Measurements from ENCODE around the gene CNPPD1.

Gene CNPPD1

DNA sequence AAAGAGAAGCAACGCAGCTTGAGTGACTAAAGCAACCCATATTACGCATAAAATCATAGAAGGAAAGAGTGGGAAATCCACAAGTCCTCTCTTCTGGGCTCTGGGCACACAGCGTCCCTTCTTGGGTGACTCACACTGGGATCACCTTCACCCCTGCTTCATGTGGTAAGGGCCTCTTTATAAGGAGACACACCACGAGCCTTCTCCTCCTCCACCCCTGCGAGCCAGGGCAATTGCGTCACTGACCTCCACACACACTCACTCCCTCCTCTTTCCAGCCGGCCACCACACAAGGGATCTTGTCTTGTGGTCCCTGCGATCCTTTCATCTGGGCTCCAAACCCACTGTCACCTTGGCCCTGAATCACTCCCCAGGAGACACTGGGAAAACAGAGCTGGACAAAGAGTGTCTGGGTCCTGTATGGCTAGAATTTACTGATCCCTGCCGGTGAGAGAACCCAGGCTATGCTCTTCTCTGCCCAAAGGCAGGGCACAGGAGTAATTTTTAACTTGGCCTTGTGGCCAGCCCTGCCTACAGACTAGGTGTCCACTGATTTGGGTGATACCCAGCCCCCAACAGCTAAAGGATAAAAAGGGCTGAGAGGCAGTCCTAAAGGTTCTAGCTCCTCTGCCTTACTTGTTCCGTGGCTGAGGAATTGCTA, 51.4 kb downstream of the CNPPD1 start:
- DNase-seq (ENCODE audit: extremely low spot score, insufficient read length, low read depth) (no peak), FAIRE-seq (no peak)

- no peak for FAIRE-seq
- DNase-seq (ENCODE audit: extremely low spot score, insufficient read length, low read depth) = no peak
Observed at GRCh38 chr2:219124381-219125110, 52.2 kb downstream of the CNPPD1 start.

DNA sequence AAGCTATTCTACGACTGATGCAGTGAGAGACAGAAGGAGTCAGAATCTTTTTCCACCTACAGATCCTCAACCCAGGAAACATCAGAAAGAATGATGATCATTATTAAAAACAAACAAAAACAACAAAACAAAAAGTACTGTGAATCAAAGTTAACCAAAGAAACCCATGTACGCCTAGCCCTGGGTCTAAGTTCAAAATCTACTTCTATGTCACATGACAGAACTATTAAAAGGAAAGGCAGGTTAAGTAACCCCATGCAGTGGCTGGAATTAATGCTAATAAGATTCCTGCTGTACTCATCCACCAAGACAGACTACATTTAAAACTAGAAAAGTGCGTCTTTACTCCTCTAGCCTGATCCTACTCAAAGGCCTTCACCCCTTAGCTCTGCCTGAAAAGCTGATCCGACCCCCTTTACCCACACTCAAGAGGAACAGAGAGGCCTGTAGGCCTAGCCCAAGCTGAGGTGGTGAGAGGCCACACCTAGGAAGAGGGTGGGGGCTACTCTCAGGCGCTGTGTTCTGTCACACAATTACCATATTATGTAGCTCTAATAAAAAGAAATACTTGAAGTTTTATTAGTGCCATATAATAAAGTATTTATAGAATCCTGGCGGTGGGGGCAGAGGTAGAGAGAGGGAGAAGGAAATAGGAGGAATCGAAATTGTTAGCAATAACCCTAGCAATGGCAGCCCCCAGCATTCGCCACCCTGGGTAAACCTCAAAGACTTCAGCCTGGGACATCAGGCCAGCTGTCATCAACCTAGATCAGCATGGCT, 53.2 kb downstream of the CNPPD1 start:
- FAIRE-seq (no peak), DNase-seq (ENCODE audit: extremely low spot score, insufficient read length, low read depth) (no peak)

DNA sequence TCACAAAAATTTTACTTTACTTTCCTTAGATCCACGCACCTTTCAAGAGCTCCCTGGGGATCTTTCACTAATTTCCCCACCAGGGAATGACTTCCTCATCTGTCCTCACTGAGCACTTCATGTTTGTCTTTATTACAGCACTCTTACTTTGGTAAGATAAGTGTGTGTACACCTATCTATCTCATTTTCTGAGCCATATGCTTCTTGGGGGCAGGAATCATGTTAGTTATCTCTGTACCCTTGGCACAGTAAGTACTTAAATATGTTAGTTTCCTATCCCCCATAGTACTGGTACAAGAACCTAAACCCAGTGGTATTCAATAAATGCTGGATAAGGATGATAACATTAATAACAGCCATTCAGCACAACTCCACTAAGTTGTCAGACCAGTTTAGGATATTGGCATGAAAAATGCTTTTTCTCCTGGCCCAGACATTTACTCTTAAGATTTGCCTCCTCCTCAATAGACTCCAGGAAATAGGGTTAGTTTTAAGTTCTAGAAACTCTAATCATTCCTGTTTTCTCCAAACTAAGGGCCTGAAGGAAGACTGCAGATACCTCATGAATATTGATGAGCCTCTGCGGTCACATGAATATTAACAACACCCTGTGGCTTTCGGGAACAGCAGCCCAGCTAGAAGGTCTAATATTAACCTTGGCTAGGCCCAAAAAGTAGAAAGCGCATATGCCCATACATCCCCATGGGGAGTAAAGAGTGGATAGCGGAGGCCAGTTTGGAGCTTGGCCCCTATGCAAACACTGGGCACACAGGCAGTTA, 54.3 kb downstream of the CNPPD1 start:
- DNase-seq (ENCODE audit: extremely low spot score, insufficient read length, low read depth) (no peak), FAIRE-seq (no peak)
